NCI-H345 (cell line): ENCODE data around the gene FNDC10.

Experiments
- DNase-seq: peaks from one replicate; lab custom pipeline; 2025; lab: John Stamatoyannopoulos, UW

Gene FNDC10

DNA sequence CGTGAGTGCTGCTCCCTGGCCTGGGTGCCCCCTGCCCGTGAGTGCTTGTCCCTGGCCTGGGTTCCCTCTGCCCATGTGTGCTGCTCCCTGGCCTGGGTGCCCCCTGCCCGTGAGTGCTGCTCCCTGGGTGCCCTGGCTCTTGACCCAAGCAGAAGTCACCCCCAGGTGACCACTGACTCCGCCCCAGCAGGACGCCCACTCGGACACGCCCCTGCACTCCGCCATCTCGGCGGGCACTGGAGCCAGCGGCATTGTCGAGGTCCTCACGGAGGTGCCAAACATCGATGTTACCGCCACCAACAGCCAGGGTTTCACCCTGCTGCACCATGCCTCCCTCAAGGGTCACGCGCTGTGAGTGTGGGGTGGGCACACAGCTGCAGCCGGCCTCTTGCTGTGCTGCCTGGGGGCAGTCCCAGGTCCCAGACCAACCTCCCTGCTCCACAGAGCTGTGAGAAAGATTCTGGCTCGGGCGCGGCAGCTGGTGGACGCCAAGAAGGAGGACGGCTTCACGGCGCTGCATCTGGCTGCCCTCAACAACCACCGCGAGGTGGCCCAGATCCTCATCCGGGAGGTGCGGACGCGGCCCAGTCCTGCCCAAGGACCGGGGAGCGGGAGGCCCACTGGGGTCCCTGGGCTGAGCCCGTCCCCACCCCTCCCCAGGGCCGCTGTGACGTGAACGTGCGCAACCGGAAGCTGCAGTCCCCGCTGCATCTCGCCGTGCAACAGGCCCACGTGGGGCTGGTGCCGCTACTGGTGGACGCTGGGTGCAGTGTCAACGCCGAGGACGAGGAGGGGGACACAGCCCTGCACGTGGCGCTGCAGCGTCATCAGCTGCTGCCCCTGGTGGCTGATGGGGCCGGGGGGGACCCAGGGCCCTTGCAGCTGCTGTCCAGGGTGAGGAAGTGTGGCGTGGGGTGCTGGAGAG is 28.2 kb upstream of the FNDC10 start:
- DNase-seq, result no peak

DNA sequence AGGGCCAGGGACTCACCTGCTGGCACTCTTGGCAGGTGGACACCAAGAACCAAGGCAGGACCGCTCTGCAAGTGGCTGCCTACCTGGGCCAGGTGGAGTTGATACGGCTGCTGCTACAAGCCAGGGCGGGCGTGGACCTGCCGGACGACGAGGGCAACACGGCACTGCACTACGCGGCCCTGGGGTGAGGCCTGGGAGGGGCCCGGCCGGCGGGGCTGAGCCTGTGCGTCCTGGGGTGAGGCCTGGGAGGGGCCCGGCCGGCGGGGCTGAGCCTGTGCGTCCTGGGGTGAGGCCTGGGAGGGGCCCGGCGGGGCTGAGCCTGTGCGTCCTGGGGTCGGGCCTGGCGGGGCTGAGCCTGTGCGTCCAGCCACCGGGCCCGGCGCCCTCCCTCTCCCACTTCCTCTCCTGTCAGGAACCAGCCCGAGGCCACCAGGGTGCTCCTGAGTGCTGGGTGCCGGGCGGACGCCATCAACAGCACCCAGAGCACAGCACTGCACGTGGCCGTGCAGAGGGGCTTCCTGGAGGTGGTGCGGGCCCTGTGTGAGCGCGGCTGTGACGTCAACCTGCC is 27.4 kb upstream of the FNDC10 start:
- DNase-seq, result no peak

DNA sequence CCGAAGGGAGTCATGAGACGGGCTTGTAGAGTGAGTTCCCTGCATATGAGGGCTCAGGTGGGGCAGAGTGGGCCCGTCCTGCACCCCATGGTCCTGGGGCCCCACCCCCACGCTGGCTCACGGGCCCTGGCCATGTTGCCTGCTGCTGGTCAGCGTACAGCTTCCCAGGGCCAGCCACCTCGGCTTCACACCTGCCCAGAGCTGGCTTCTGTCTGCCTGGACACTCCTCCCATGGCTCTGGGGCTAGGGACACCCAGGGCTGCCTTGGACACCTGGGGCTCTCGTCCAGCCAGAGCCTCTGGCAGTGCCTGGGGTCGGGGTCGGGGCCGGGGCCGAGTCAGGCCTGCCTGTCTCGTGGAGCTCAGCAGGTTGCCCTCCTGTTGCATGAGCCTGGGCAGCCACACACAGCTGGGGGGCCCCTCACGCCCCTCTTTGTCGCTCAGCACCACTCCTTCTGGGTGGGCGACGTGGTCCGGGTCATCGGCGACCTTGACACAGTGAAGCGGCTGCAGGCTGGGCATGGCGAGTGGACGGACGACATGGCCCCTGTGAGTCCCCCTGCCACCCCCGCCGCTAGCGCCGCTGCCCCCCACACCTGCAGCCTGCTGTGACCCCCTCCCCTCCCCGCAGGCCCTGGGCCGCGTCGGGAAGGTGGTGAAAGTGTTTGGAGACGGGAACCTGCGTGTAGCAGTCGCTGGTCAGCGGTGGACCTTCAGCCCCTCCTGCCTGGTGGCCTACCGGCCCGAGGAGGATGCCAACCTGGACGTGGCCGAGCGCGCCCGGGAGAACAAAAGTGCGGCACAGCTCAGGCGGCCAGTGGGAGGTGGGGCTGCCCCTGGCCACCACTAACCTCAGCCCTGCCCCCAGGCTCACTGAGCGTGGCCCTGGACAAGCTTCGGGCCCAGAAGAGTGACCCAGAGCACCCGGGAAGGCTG is 26.5 kb upstream of the FNDC10 start:
- no peak for DNase-seq

DNA sequence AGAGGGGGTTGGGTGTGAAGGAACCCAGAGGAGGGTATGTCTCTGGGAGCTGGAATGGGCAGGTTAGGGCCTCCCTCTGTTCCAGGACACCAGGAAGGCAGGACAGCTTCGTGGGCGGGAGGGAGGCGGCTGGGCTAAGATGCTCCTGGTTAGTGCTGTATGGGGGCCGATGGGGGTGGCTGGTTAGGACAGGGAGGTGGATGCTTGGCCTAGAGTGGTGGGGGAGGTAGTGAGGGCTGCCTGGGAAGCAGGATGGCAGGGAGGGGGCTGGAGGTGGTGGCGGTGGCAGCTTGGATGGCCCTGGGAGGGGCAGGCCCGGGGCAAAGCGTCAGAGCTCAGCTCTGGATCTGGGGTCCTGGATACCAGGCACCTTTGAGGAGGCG is 25.9 kb upstream of the FNDC10 start:
- no peak for DNase-seq

DNA sequence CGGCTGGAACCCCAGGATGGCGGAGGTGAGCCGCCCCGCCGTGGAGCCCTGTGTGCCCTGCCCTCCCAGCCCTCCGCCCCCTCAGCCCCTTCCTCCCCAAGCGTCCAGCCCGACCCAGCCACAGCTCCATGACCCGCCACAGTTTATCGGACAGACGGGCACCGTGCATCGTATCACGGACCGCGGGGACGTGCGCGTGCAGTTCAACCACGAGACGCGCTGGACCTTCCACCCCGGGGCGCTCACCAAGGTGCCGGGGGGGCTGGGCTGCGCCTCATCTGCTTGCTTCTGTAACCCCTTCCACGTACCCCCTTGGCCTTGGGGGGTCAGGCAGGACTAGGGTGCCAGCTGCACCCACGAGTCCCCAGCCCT is 25.5 kb upstream of the FNDC10 start:
- no peak for DNase-seq

DNA sequence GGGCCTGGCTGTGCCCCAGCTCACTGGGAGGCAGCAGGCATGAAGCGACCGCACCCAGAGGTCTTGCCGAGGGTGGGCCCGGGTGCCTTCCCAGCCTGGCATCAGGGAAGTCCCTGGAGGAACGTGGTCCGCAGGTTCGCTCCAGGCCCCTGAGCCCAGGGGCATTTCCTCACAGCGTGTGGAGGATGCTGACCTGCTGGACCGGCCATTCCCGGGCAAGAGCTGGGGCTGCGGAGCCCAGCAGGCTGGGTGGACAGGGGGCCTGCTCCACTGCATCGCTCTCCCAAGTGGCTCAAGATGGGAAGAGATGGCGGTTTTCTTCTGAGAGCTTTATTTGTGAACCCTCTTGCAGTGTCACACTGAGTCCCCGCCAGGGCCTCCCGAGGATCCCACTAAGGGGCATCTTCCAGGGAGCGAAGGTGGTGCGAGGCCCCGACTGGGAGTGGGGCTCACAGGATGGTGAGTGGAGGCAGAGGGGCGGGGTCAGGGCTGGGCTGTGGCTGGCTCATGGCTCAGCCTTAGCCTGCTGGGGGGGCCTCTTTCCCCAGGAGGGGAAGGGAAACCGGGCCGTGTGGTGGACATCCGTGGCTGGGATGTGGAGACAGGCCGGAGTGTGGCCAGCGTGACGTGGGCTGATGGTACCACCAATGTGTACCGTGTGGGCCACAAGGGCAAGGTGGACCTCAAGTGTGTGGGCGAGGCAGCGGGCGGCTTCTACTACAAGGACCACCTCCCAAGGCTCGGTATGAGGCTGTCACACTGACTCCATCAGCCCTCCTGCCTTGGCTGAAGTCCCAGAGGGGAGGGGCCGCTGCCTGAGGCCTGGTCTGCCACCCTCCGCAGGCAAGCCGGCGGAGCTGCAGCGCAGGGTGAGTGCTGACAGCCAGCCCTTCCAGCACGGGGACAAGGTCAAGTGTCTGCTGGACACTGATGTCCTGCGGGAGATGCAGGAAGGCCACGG is 24.8 kb upstream of the FNDC10 start:
- DNase-seq, result no peak

DNA sequence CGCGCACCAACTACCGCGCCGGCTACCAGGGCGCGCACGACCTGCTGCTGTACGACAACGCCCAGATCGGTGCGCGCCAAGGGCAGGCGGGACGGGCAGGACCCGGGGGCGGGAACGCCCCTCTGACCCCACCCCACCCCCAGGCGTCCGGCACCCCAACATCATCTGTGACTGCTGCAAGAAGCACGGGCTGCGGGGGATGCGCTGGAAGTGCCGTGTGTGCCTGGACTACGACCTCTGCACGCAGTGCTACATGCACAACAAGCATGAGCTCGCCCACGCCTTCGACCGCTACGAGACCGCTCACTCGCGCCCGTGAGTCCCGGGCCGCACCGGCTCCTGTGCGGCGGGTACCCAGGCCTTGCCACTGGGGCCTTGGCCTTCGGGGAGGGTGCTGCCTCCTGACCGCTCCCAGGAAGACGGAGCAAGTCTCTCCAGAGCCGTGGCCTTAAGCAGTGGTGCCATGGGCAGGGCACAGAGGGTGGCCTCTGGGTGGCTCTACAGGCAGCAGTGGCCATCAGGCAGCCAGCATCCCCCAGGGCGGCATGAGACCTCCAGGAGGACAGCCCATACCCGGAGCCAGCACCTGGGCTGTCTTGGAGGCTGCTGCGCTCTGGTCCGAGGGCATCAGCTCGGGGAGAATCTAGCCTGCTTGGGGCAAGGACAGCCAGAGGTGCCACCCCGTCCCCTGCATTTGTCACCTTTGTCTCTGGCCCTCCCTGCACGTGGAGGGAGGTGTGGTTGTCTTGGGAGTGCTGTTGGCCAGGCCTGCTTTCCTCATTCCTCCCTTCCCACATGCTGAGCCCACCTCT is 23.9 kb upstream of the FNDC10 start:
- DNase-seq, result no peak

DNA sequence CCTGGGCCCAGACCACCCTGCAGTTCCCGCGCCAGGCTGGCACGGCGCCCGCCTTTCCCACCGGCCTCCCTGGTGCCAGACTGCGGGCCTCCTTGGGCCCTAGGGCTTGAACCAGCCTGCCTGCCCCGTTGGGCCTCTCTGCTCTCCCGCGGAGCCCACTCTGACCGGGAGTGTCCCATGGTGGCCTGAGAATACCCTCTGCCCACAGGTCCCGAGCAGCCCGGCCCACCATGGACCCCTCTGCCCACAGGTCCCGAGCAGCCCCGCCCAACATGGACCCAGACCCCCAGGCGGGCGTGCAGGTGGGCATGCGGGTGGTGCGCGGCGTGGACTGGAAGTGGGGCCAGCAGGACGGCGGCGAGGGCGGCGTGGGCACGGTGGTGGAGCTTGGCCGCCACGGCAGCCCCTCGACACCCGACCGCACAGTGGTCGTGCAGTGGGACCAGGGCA is 23.3 kb upstream of the FNDC10 start:
- DNase-seq, result no peak

DNA sequence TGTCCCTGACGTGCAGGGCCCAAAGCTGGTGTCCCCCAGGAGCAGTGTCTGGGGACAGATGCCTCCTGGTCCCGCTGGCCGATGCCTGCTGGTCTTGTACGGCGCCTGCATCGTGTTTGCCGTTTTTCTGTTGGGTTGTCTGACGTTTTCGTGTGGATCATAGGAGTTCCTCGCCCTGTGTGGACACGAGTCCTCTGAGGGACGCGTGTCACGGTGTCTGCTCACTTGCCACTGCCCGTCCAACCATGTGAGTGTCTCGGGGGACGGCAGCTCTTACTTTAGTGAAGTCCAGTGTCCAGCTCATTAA is 22.8 kb upstream of the FNDC10 start:
- no peak for DNase-seq

DNA sequence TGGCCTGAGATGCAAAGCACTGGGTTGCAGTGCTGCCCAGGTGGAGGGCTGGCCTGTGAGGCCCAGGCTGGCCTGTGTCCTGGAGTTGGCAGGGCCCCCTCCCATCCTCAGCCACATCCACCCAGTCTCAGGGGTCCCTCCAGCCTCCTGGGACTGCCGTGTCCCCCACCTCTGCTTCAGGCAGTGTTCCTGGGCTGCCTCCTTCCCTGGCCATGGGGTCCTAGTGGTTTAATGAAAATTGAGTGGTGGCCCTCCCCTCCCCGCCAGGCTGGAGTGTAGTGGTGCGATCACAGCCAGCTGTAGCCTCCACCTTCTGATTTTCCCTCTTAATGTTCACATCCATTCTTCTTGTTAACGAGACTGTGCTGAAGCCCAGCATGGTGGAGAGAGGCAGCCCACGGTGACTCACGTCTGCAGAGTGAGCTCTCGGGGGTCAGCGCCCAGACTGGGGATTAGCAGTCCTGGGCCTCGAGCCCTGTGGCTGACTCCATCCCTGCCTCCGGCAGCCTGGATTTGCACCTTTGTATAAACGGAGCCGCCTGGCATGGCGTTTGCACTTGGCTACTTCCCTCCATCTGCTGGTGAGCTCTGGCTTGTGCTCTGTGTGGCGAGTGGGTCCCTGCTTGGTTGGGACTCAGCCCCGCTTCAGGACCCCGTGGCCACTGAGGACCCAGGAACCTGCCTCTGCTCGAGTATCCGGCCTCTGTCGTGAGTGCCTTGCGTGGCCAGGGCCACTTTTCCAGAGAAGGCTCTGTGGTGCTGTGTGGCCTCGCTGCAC is 22.3 kb upstream of the FNDC10 start:
- DNase-seq, result no peak

DNA sequence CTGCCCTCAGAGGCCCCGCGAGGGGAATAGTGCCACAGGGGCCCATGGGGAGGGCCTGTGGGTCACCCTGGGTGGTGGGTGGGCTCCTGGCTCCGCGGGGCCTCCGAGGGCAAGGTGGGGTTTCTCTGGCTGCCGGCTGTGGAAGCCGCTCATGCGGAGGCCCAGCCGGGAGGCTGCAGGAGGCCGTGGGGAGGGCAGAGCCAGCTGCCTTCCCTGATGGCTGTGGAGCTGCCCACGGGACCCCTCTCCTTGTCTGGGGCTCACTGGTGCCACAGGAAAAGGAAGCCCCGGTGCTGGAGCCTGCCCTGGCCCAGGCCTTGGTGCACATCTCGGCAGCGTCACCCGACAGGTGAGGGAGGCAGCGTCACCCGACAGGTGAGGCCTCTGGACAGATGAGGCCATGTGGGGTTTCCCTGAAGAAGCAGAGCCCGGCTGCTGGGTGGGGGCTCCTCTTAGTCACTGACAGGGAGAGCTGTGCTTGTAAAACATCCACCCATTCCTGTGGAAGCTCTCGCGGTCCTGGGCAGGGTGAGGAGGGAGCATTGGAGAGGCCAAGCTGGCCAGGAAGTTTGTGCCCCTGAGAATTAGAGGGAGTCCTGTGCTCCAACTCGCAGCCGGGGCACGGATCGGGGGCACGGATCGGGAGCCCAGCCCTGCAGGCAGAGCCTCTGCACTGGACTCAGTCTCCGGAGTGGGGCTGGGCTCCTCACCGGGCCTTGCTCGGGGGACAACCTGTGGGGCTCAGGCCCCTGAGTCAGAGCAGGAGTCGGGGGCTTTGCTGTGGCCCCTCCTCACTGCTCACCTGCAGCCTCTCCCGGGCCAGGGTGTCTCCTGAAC is 21.5 kb upstream of the FNDC10 start:
- no peak for DNase-seq

DNA sequence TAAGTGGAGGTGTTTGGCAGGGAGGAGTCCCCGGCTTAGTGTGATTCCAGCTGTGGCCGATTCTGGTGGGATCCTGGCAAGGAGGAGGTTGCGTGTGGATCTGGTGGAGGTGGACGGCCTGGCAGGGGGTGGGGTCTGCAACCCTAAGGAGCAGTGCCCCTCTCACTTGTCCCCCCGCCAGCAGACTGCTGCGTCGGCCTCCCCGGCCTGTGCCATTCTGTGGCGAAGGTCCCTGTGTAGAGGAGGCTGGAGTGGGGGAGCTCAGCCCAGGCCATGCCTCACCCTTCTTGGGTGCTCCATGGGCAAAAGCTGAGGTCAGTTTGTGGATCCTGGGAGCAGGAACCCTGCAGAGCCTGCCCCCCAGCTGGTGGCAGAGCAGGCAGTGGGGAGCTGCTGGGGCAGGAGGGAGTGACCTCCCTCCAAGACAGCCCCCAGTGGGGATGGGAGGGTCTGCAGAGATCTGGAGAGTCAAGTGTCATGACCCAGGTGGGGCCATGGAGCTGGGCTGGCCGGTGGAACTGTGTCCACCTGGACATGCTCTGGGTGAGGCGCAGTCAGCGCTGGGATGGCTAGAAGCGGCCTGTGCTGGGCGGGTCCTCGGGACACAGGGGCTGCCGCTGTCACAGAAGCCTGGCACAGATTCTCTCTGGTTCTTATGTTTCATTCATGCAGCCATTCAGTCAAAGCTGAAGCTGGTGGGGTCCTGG is 20.7 kb upstream of the FNDC10 start:
- no peak for DNase-seq

DNA sequence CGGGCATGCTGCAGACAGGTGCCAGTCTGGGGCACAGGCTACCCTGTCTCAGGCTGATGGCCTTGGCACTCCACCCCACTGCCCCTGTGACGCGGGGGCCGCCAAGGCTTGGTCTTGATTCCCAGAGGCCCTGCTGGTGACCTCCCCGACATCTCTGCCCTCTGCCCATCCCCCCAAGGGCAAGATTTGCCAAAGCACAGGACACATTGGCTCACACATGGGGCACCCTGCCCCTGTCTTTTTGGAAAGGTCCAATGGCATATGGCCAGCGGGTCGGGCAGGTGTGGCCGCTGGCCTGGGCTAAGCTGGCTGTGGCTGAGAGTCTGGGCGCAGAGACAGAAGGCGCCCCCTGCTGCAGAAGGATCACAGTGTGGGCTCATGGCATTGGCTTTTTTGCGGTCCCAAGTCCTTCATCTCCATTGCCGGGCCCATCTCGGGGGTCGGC is 20.0 kb upstream of the FNDC10 start:
- DNase-seq, result no peak

DNA sequence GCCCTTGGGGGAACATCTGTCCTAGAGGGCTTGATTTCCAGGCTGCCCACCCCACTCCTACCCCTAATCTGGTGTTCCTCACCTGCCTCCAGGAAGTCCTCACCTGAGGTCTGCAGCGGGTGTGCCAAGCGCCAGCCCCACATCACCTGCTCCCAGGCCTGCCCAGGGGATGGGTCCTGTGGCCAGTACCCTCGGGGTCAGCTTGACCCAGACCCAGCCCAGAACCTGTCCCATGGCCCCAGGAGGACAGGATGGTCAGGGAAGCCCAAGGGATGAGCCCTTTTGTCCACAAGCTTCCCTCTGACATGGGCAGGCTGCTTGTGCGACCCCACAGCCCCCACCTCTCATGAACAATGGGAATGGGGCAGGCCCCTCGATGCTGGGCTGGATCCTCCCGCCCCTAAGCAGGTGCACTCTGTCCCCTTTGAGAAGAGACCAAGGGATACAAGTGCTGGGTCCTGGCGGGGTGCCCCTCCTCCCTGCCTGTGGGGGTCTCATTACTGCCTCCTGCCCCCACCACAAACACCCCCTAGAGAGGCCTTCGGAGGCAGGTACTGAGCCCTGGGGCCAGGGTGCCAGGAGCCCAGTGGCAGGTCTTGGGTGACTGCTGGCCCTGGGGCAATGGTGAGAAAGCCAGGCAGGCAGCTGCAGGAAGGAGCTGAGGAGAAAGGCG is 18.6 kb upstream of the FNDC10 start:
- DNase-seq, result no peak

DNA sequence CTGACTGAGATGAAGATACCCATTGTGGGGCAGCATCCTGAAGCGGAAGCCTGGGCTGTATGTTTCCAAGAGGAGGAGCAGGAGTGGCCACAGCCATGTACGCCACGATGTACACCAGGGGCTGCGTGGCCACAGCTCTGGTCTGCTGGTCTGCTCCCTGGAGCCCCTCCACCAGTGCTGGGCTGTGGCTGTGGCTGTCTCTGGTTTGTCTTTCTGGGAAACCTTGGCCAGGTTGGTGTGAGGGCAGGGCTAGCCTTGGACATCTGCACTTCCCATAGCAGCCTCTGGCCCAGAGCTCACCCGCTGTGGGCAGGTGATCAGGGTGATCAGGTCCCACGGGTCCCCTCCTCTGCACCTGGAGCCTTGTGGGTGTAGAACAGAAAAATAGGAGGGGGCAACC is 18.0 kb upstream of the FNDC10 start:
- no peak for DNase-seq

DNA sequence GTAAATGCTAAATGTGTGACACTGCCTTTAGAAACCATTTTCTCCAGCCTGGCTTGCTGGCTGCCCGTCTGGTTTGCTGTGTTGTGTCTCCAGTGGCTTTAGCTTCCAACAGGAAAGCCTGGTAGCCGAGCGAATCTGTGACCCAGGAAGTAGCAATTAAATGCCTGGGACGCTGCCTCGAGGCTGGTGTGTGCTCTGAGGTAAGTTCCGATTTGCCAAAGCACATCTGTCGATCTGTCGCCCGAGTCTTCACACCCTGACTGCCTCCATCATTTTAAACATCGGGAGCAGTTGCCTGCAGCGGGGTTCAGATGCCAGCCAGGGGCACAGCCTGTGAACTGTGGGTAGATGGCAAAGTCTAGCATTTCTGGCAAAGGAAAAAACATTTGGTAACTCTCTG is 17.6 kb upstream of the FNDC10 start:
- no peak for DNase-seq

DNA sequence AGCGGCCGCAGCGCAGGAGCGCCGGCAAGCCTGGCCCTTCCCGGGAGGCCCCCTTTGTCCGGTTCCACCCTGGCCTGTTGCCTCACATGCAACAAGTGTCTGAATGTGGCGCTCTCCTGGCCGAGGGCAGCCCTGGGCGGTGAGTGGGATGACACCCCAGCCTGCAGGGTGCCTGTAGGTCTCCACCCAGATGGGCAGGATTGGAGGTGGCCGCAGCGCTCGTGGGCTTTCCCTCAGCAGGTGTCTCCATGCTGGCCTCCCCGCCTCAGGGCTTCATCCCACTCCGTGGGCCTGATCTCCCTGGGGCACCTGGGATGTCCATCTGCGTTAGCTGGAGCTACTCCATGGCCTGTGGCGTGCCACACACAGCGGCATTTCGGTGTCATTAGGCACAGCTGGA is 16.9 kb upstream of the FNDC10 start:
- no peak for DNase-seq
